IPS-20b (cell line): ENCODE results near the gene ABHD6.
"Not testable (repeated sequence)": the region's sequence is repeated elsewhere in the genome, so short reads cannot be mapped to it uniquely, and the experiment has no call there.

Source experiments
- H3K27ac ChIP-seq: one replicate; pipeline ENCODE4 v1.5.1; 2013; ENCODE audit warnings: low read length
- H3K27me3 ChIP-seq: 2 replicates; pipeline ENCODE4 v1.6.1; 2013; ENCODE audit warnings: mild to moderate bottlenecking, low read length, inconsistent platforms; ENCODE audit not compliant: insufficient read depth
- H3K36me3 ChIP-seq: 2 replicates; pipeline ENCODE4 v1.6.1; 2013; ENCODE audit warnings: low read depth, mild to moderate bottlenecking, inconsistent platforms, low read length, moderate library complexity; ENCODE audit not compliant: insufficient read depth
- H3K4me1 ChIP-seq: 2 replicates; pipeline ENCODE4 v1.6.1; 2013; ENCODE audit warnings: mild to moderate bottlenecking, control low read depth, inconsistent platforms, low read length, moderate library complexity; ENCODE audit not compliant: insufficient read depth
- H3K4me3 ChIP-seq: 2 replicates; pipeline ENCODE4 v1.5.1; 2013; ENCODE audit warnings: mild to moderate bottlenecking, low read length, inconsistent platforms
- H3K9ac ChIP-seq: 2 replicates; pipeline ENCODE4 v1.6.1; 2013; ENCODE audit warnings: low read depth, mild to moderate bottlenecking, inconsistent platforms, low read length, moderate library complexity
- H3K9me3 ChIP-seq: 2 replicates; pipeline ENCODE4 v1.6.1; 2013; ENCODE audit warnings: mild to moderate bottlenecking, low read depth, low read length, inconsistent platforms; ENCODE audit not compliant: insufficient read depth

The ABHD6 gene

DNA sequence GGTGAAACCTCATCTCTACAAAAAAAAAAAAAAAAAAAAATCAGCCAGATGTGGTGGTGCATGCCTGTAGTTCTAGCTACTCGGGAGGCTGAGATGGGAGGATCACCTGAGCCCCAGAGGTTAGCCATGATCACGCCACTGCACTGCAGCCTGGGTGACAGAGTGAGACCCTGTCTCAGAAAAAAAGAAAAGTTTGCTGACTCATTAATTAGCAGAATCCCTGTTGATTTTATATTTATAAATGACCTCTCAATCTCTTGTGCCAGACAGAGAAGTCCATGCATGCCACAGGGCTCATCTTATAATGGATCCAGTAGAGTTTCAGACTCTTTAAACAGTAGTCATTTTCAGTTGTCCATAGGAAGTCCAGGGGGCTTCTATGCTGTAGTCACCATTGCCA, 32.9 kb downstream of the ABHD6 start:
- no peak overlapping the region for H3K27ac ChIP-seq
- H3K9me3 ChIP-seq: no peaks in the 10 kb centered on the region
- H3K27me3 ChIP-seq: no peaks in the 10 kb centered on the region
- H3K9ac ChIP-seq: no peak overlapping the region
- no peak overlapping the region for H3K4me3 ChIP-seq
- H3K36me3 ChIP-seq: no peaks in the 10 kb centered on the region
- H3K4me1 ChIP-seq: no peaks in the 10 kb centered on the region

DNA sequence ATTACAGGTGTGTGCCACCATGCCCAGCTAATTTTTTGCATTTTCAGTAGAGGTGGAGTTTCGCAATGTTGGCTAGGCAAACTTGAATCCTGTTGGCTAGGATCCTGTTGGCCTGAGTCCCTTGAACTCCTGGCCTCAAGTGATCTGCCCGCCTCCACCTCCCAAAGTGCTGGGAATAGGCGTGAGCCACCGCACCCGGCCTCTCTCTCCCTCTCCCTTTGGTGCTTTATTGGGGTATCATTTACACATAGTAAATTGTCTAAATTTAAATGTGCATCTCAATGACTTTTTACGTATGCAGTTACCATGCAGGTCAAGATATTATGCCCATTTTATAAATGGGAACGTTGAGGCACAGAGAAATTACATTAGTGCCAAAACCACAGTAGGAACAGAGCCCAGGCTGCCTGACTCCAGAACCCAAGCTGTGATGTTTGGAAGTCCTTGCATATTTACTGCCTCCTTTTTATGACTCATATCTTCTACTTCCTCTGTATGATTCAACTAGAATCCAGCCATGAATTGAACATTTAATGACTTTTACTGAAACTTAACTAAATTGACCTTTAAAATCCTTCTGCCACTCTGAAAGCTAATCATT, 34.4 kb downstream of the ABHD6 start:
- no peak overlapping the region for H3K4me3 ChIP-seq
- no peaks in the 10 kb centered on the region for H3K9me3 ChIP-seq
- no peaks in the 10 kb centered on the region for H3K4me1 ChIP-seq
- no peaks in the 10 kb centered on the region for H3K27me3 ChIP-seq
- no peak overlapping the region for H3K27ac ChIP-seq
- H3K9ac ChIP-seq: no peak overlapping the region
- no peaks in the 10 kb centered on the region for H3K36me3 ChIP-seq

GRCh38 chr3:58272891-58273290, 35.3 kb downstream of the ABHD6 start:
- no peak overlapping the region for H3K4me3 ChIP-seq
- H3K36me3 ChIP-seq: no peaks in the 10 kb centered on the region
- no peaks in the 10 kb centered on the region for H3K27me3 ChIP-seq
- no peaks in the 10 kb centered on the region for H3K9me3 ChIP-seq
- H3K4me1 ChIP-seq: no peaks in the 10 kb centered on the region
- no peak overlapping the region for H3K27ac ChIP-seq
- no peak overlapping the region for H3K9ac ChIP-seq

GRCh38 chr3:58273362-58273761, 35.8 kb downstream of the ABHD6 start:
- not testable (repeated sequence) for H3K27me3 ChIP-seq, H3K27ac ChIP-seq, H3K4me1 ChIP-seq, H3K9ac ChIP-seq, H3K4me3 ChIP-seq, H3K9me3 ChIP-seq, H3K36me3 ChIP-seq

- H3K4me3 ChIP-seq: no peak overlapping the region
- no peaks in the 10 kb centered on the region for H3K27me3 ChIP-seq
- H3K36me3 ChIP-seq: no peaks in the 10 kb centered on the region
- no peaks in the 10 kb centered on the region for H3K4me1 ChIP-seq
- H3K27ac ChIP-seq: no peak overlapping the region
- H3K9me3 ChIP-seq: no peaks in the 10 kb centered on the region
- no peak overlapping the region for H3K9ac ChIP-seq
Measured at GRCh38 chr3:58274027-58274614, 36.5 kb downstream of the ABHD6 start.

- Histone ChIP-seq H3K9me3 (no peaks in the 10 kb centered on the region), H3K4me1 (no peaks in the 10 kb centered on the region), H3K27ac (no peak overlapping the region), H3K9ac (no peak overlapping the region), H3K4me3 (no peak overlapping the region), H3K36me3 (no peaks in the 10 kb centered on the region), H3K27me3 (no peaks in the 10 kb centered on the region)
Measured at GRCh38 chr3:58281069-58281468, 43.5 kb downstream of the ABHD6 start.

DNA sequence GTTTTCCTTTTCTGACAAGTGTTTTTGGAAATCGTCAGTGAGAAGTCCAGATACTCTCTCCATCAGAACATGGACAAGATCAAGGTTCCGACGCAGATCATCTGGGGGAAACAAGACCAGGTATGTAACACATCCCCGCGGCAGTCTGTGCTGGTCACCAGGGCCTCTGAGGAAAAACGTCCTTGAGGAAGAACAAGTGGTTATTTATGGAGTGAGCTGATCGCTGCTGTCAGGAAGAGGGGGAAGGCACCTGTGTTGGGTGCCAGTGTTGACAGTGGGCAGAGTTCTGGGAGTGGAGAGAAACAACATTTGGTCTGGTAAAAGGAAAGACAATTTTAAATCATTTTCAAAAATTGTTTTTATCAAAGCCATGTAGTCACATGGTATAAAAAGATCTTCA, 47.7 kb downstream of the ABHD6 start:
- Histone ChIP-seq H3K4me1 (no peaks in the 10 kb centered on the region), H3K4me3 (no peak overlapping the region), H3K36me3 (no peaks in the 10 kb centered on the region), H3K27me3 (no peaks in the 10 kb centered on the region), H3K27ac (no peak overlapping the region), H3K9ac (no peak overlapping the region), H3K9me3 (no peaks in the 10 kb centered on the region)

GRCh38 chr3:58287354-58287753, 49.8 kb downstream of the ABHD6 start:
- H3K9me3 ChIP-seq: no peaks in the 10 kb centered on the region
- H3K4me1 ChIP-seq: no peaks in the 10 kb centered on the region
- no peaks in the 10 kb centered on the region for H3K36me3 ChIP-seq
- no peak overlapping the region for H3K4me3 ChIP-seq
- H3K27me3 ChIP-seq: no peaks in the 10 kb centered on the region
- no peak overlapping the region for H3K9ac ChIP-seq
- no peak overlapping the region for H3K27ac ChIP-seq

DNA sequence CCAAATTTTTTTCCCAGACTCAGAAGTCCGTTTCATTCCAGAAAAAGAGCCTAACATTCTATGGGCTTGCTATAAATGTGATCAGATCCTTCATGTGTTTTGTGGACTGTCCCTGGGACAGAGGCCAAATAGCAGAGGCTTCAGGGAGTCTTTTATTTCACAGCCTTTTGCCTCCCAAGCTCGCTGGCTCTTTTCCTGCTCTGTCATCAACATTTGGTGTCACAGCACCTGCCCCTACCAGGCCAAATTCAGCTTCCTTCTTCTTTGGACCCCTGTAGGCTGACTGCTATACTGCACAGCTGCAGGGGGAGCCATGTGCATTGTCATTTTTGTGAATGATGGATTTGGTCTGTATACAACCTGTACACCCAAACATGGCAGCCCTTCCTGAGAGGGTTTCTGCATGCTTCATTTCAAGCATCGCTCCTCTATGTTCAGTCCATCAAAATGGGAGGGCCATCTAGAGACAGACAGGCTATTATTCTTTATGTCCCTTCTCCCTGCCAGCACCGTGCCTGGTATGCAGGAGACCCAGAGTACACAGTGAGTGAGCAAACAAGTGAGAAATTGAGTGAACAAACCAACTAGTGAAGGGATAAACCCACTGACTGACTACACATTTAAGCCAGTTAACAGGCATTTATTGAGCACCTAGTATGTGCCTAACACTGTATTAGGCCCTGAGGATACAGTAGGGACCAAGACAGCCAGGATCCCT, 50.6 kb downstream of the ABHD6 start:
- H3K9ac ChIP-seq: no peak overlapping the region
- no peaks in the 10 kb centered on the region for H3K36me3 ChIP-seq
- H3K27ac ChIP-seq: no peak overlapping the region
- no peaks in the 10 kb centered on the region for H3K9me3 ChIP-seq
- no peaks in the 10 kb centered on the region for H3K27me3 ChIP-seq
- H3K4me3 ChIP-seq: no peak overlapping the region
- no peaks in the 10 kb centered on the region for H3K4me1 ChIP-seq

GRCh38 chr3:58288964-58289613, 51.5 kb downstream of the ABHD6 start:
- not testable (repeated sequence) for H3K36me3 ChIP-seq, H3K9me3 ChIP-seq, H3K9ac ChIP-seq, H3K27me3 ChIP-seq, H3K4me3 ChIP-seq, H3K4me1 ChIP-seq, H3K27ac ChIP-seq

GRCh38 chr3:58290446-58290845, 52.9 kb downstream of the ABHD6 start:
- H3K9ac ChIP-seq, H3K4me3 ChIP-seq, H3K9me3 ChIP-seq, H3K36me3 ChIP-seq, H3K4me1 ChIP-seq, H3K27ac ChIP-seq, H3K27me3 ChIP-seq: not testable (repeated sequence)
